K562 (cell line): ENCODE results near the gene MAD1L1. TPM values are rescaled to one million over a fixed set of nuclear protein-coding genes. Genes with fewer than 3 reads are reported as not detected.

Source experiments
- ASH1L ChIP-seq: fragments of 450-650 bp; IDR thresholded peaks from 2 replicates; pipeline ENCODE4 v1.6.1; 2018; ENCODE audit warnings: borderline replicate concordance, mild to moderate bottlenecking, low read depth; ENCODE audit not compliant: partially characterized antibody
- ATF3 ChIP-seq, 2 experiments: fragments of 450-650 bp in 1 of 2; sonication (generic) in 1 of 2; formaldehyde crosslinking in 1 of 2; IDR thresholded peaks in 1 of 2; conservative IDR thresholded peaks in 1 of 2; 2 replicates each; pipeline versions ENCODE4 v1.6.1 to v1.8.1; 2016 to 2023; ENCODE audit warnings: mild to moderate bottlenecking in 2 of 2, moderate library complexity in 2 of 2, inconsistent platforms in 1 of 2, missing genetic modification reagents in 1 of 2
- BCOR ChIP-seq: fragments of 450-650 bp; IDR thresholded peaks from 2 replicates; pipeline ENCODE4 v1.6.1; 2016
- CCAR2 ChIP-seq: fragments of 200-400 bp; formaldehyde crosslinking; IDR thresholded peaks from 2 replicates; pipeline ENCODE4 v1.6.1; 2017; ENCODE audit warnings: mild to moderate bottlenecking, low read depth, low read length
- CTBP1 ChIP-seq: fragments of 450-650 bp; IDR thresholded peaks from 2 replicates; pipeline ENCODE4 v1.6.1; 2016; ENCODE audit warnings: borderline replicate concordance
- HINFP ChIP-seq: fragments of 450-650 bp; conservative IDR thresholded peaks from 2 replicates; pipeline ENCODE4 v1.6.1; 2016; ENCODE audit warnings: missing genetic modification characterization, low read depth, mild to moderate bottlenecking, control low read depth, missing compliant biosample characterization
- KDM4B ChIP-seq, 2 experiments: fragments of 450-650 bp in 1 of 2; sonication (generic) in 1 of 2; IDR thresholded peaks; 2 replicates each; pipeline ENCODE4 v1.6.1; 2016 to 2017; ENCODE audit warnings: borderline replicate concordance in 2 of 2, antibody characterized with exemption in 1 of 2, low read depth in 1 of 2, mild to moderate bottlenecking in 1 of 2
- POLR2G ChIP-seq: fragments of 200-400 bp; formaldehyde crosslinking; IDR thresholded peaks from 2 replicates; pipeline ENCODE4 v1.6.1; 2017; ENCODE audit warnings: low read depth, mild to moderate bottlenecking, antibody characterized with exemption, low read length, moderate library complexity
- RBM22 ChIP-seq: fragments of 200-400 bp; formaldehyde crosslinking; IDR thresholded peaks from 2 replicates; pipeline ENCODE4 v1.6.1; 2018; ENCODE audit warnings: low read length, low read depth; ENCODE audit not compliant: poor library complexity, severe bottlenecking
- ZBTB33 ChIP-seq: sonication (generic); formaldehyde crosslinking; IDR thresholded peaks from 2 replicates; pipeline ENCODE4 v1.8.1; 2023; ENCODE audit warnings: mild to moderate bottlenecking, missing genetic modification reagents
- ZEB2 ChIP-seq: fragments of 450-650 bp; IDR thresholded peaks from 2 replicates; pipeline ENCODE4 v1.6.1; 2016
- ZNF518B ChIP-seq: fragments of 250-450 bp; sonication (Bioruptor Pico); IDR thresholded peaks from 2 replicates; pipeline ENCODE4 v1.5.0; 2021; ENCODE audit warnings: mild to moderate bottlenecking, moderate library complexity
- ZNF592 ChIP-seq: fragments of 450-650 bp; IDR thresholded peaks from 2 replicates; pipeline ENCODE4 v1.6.1; 2017; ENCODE audit warnings: antibody characterized with exemption, mild to moderate bottlenecking
- polyA plus RNA-seq, 8 experiments: library from polyadenylated mRNA; depleted of rRNA in 4 of 8; stranded (reverse) in 5 of 8; unstranded in 3 of 8; fragments of >200 nt; fragmentation: Nextera tagmentation in 2 of 8; fragmentation: Illumina TruSeq in 1 of 8; extraction: Ambion mirVana in 2 of 8; extraction: Trizol in 1 of 8; gene quantifications; 2 replicates each; pipeline versions ENCODE4 v1.2.1 to v1.2.3, GENCODE V29; 2011 to 2014; ENCODE audit warnings: inconsistent platforms in 1 of 8, missing spikeins in 1 of 8
- total RNA-seq, 7 experiments: library from RNA; depleted of rRNA in 6 of 7; stranded (reverse); fragments of >200 nt in 6 of 7; fragmentation: Illumina TruSeq in 2 of 7; extraction: Trizol in 2 of 7; gene quantifications; 2 replicates each; pipeline versions ENCODE4 v1.2.1 to v1.2.3, GENCODE V29; 2011 to 2021; ENCODE audit warnings: low replicate concordance in 1 of 7

The MAD1L1 gene
- total and polyA plus RNA-seq, 9 of the 15 experiments (the other 6 are each of a cell fraction or from before 2014, with no cell fraction given), result 1.7 to 89.7 (median 18.0) TPM

- no peak for TF ChIP-seq CCAR2
- TF ChIP-seq ZEB2, result no peak
- TF ChIP-seq ZBTB33 (CRISPR knock-in tag), result no peak
- peak; percentile 22; the same call in 1 of the 2 replicates for TF ChIP-seq CTBP1
- TF ChIP-seq KDM4B (IDR thresholded peaks at IDR 0.05; ENCODE audit: borderline replicate concordance in 2 of 2, low read depth in 1 of 2), result no peak; a peak in 1 of 4 replicates
- TF ChIP-seq HINFP (tag), result no peak
- peak; percentile 94 for TF ChIP-seq ATF3 (IDR thresholded peaks at IDR 0.05)
- 0 out of 2 replicates have a peak, but pooled peaks have one; percentile 28 for TF ChIP-seq ATF3 (CRISPR knock-in tag; conservative IDR thresholded peaks at IDR 0.05)
- no peak for TF ChIP-seq BCOR
- peak; percentile 96 for TF ChIP-seq ZNF592
- TF ChIP-seq POLR2G, result peak; percentile 87
- TF ChIP-seq ZNF518B (CRISPR knock-in tag), result no peak
- no peak for TF ChIP-seq ASH1L
- TF ChIP-seq RBM22, result no peak
These were observed 212.8 kb downstream of the MAD1L1 start (continued) for GRCh38 chr7:2019711-2020511.
